Measurements from ENCODE around the gene VCP.
A peak's percentile ranks its signal among the peaks of the same experiment; 100 is the strongest.
"Not testable (repeated sequence)": the region's sequence is repeated elsewhere in the genome, so short reads cannot be mapped to it uniquely, and the experiment has no call there.

VCP gene

DNA sequence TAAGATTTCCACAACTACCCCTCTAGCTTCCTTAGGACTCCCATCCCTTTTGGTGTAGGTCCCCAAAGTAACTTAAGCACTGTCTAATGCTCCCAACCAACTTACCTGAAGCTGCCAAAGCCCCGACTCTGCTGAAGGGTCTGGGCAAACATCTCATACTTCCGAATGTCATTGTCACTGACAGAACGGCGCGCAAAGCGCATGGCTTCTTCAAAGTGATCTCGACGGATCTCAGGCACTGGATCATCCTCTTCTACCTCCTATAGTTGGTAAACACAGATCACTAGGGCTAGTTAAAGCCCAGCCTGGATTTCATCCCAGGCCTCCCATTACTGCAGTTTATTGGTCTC is 15.2 kb downstream of the VCP start:
- DNase-seq = no peak

DNA sequence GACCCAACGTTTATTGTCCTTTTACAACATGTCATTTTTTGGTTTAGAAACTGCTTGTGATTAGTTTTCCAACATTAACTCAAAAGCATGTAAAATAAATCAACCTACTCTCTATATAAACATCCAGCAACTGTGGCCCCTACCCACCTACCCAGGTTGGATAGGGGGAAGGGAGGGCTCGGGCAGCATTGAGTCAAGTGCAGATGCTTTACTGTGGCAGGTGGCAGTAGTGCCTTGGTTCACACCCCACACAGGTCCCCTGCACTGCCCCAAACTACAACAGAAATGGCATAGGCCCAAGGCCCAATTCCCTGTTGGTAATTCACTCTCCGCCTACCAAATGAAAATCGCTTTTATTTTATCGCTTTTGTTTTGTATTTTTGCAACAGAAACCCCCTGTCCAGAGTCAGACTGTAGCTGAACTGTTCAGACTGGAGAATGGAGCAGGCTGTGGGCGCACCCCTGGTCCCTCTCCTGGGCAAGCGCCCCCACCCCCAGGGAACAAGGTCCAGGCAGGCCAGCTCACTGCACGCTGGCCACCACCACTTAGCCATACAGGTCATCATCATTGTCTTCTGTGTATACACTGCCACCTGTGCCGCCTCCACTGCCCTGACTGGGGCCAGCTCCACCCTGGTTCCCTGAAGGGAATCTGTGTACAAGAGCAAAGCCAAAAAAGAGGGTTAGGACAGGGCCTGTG is 15.7 kb downstream of the VCP start:
- DNase-seq = no peak

DNA sequence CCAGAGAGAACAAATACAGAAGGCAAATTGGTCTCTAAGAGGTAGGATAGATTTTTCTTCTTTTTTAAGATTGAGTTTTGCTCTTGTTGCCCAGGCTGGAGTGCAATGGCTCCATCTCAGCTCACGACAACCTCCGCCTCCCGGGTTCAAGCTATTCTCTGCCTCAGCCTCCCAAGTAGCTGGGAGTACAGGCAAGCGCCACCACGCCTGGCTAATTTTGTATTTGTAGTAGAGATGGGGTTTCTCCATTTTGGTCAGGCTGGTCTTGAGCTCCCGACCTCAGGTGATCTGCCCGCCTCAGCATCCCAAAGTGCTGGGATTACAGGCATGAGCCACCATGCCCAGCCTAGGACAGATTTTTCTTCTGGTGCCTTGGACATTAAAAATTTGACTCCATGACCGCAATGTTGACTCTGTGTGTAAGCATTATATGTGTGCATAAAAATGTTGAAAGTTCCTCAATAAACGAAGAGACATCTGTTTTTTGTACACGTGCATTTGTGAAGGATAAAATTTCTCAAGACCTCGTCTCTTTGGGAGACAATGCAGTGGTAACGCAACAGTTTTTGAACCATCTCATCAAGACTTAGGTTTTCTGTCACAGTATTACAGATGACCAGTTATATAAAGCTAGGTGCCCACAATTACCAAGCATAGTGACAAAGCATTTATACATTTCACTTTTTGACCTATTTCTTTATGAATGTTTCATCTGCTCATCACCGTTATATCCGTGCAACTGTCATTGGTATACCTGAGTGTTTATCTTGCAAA is 17.4 kb downstream of the VCP start:
- no peak for DNase-seq

DNA sequence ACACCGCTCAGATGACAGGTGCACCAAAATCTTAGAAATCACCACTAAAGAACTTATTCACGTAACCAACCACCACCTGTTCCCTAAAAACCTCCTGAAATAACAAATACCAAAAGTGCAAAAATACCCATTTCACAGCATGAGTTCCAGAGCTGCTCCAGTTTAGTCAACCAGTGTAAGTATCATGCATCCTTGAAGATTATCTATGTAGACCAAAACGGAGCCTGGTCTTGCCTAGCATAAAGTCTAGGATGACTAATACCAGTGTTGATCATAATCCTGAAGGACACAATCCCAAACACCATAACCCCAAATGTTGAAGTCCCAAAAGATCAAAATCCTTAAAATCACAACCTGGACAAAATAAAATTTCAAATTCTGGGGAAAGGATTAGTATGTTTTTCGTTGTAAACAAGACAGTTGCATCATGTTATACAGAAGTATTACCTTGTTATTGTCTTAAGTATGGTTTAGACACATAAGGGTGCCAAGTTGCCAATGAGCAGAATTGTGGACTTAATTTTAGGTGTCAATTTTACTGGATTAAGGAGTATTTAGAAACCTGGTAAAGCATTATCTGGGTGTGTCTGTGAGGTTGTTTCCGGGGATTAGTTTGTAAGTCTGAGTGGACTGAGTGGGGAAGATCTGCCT is 18.1 kb downstream of the VCP start:
- no peak for DNase-seq

DNA sequence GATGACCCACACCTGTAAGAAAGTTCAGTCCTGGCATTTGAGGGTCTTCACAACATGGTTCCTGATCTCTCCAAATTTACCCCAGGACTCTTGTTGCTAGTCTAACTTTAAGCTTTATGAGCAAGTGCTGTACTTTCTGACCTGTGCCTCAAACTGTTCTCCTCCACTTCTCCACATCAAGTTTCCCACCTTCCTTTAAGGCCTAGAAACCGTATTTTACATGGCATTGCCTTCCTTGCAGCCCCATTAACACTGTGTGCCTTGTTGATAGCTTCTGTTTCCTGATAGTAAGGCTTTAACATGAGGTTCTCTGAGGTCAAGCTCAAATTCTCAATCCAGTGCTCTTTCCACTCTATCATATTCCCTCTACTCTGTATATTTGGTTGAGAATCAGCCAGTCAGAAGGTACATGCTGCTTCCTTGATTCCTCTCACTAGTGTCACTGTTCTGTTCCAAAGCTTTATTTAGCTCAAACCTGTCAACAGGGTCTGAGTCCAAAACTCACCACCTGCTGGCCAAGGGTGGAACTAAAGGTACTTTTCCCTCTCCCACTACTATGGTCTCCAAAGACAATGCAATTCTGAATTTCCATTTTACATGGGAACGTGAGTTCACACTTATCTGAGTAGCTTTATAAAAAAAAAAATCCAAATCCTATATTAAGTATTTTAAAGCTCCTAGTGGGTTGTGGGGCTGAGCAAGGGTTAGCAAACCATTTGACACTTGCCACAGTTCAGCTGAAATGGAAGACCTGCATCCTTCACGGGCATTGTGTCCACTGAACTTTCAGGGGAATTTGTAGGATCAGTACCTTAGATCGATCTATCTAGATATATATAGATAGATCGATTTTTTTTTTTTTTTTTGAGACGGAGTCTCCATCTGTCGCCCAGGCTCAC is 21.1 kb downstream of the VCP start:
- peak; percentile 2 for DNase-seq

DNA sequence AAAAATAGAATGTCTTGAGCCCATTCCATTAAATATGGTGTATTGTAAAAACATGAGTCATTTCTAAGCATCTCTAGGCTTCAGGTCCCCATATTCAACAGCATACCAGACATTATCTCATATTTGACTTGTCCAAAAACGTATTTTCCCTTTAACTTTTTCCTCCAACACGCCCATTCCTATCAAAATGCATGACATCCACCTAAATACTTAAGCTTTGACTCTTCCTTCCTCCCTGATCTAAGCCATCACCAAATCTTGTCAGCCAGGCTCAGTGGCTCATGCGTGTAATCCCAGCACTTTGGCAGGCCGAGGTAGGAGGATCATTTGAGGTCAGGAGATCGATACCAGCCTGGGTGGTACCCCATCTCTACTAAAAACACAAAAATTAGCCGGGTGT is 23.9 kb downstream of the VCP start:
- no peak for DNase-seq

DNA sequence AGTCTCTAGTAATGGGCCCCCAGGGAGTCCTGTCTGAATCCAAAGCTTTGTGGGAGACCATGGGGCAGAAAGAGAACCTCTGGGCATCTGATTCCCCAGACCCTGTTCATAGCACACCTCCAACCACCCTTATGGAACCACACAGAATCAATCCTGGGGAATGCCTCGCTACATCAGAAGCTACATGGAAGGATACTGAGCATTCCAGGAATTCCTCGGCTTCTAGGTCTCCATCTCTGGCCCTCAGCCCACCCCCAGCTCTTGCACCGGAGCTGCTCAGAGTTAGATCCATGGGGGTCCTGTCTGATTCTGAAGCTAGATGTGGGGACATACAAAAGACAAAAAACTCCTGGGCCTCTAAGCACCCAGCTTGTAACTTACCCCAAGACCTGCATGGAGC is 28.4 kb downstream of the VCP start:
- no peak for DNase-seq

DNA sequence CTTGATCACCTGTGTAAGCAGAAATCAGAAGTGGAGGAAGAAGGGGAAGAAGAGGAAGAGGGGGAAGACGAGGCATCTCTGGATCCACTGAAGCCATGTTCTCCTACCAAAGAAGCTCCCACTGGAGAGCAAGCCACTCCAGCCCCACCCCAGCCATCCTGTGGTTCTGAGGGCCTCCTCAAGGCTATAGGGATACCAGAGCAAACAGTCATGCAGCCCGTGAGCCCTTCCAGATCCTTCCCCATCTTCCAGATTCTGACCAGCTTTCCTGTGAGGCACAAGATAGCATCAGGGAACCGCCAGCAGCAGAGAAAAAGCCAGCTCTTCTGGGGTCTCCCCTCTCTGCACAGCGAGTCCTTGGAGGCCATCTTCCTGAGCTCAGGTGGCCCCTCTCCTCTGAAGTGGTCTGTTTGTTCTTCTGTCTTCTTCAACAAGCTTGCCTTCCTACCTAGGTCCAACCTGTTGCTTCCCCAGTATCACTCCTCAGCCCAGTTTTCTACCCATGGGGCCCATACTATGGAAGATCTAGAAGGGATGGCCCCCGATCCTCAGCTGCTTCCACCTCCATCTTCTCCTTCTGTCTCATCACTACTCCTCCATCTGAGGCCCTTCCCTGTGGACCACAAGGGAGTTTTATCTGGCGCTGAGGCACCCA is 29.4 kb downstream of the VCP start:
- DNase-seq = no peak

DNA sequence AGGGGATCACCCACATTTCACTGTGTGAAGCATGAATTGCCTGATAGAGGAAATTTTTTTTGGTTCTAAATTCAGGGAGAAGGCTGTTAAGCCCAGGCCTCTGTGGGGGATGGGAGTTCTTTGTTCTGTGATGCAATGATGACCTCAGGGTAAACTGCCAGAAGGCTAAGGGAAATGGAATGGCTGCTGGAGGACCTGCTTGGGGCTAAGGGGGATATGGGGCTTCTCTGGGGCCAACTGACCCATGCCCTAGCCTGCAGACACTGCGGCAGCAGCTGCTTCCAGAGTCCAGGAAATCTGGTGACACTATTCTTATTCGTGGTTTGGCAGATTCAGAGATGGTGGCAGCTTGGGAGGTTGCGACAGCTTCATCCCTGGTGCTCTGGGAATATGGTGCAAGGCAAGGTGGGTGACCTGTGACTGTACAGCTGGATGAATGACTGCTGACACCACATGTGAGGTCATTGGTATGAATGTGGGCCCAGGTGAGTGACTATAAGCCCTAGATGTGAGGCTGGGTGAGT is 30.3 kb downstream of the VCP start:
- no peak for DNase-seq

DNA sequence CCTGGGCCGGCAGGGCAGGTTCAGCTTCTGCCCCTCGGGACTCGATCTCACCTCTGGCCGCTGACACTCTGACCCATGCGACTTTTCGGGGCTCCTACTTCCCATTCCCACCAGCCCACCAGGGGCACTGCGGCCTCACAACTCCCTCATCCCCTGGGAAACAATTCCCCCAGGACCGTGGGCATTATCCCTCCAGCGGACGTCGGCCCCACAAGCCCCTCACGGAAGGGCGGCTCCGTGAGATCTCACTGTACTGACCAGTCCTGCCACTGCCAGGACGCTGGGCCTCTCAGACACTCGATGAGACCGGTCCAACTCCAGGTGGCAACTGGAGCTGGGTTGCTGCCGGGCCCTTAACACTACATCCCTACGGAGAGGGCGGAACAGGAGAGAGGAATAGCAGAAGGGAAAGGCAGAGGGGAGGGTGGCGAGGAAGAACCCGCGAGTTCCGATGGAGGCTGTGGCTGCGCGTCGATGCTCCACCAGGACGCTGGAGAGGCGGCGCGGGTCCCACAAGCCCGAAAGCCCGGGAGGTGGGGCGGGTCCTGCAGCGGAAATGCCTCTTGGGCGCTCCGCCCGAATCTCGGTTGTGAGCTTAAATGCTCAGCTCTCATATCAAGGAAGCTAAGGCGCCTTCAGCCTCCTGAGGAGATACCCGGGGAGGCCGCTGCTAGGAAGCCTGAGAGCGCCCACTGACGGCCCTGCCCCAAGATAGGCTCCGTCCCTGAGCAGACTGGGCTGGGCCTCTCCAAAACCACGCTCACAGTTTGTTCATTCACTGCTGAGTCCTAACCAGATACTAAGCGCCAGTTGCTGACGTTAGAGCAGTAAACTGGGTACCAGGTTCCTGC is 36.3 kb downstream of the VCP start:
- no peak for DNase-seq

DNA sequence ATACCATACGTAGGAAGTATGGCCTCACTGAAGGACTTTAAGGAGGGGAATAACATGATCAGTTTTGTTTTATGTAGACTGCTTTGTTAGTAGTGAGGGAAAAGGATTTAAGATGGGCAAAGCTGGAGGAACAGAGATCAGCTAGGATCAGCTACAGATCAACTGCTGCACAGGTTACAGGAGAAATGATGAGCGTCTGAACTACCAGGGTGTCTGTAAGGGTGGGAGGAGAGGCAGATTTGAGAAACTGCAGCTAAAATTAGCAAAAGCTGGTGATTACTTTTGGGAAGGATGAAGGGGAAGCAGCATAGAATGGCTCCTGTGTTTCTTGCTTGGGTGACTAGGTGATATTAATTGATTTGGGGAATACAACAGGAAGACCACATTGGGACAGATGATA is 39.3 kb downstream of the VCP start:
- DNase-seq = no peak

DNA sequence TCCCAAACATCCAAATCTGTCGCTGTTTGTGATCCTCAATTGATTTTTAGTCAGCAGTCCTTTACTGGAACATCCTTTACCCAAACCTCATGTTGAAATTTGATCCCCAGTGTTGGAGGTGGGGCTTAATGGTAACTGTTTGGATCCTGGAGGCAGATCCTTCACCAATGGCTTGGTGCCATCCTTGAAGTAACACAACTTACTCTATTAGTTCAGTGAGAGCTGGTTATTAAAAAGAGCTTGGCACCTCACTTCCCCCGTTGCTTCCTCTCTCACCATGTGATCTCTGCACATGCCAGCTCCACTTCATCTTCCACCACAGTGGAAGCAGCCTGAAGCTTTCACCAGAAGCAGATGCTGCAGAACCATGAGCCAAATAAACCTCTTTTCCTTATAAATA is 42.6 kb downstream of the VCP start:
- DNase-seq = no peak

DNA sequence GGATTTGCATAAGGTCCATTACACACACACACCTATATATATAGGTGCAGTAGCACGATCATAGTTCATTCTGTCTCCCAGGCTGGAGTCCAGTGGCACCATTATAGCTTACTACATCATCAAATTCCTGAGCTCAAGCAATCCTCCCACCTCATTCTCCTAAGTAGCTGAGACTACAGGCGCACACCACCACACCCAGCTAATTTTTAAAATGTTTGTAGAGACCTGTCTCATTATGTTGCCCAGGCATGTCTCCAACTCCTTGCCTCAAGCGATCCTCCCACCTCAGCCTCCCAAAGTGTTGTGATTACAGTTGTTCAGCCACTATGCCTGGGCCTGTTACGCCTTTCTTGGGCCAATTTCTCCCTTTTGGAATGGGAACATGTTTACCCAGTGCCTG is 43.2 kb downstream of the VCP start:
- DNase-seq = no peak

DNA sequence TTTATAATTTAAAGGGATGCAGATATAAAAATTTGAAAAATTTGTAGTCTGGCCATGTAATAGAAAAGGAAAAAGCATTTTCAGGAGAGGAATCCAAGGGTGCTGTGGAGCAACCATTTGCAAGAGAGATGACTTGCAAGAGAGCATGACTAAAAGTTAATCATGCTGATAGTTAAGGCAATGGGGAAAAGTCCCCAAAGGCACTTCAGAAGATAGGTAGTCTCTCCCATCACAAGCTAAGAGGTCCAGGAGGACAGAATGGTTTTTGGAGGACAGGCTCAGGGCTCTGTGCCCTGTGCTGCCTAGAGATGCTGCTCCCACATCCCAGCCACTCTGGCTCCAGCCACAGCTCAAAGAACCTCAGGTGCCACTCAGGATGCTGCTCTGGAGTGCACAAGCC is 44.1 kb downstream of the VCP start:
- DNase-seq = no peak

DNA sequence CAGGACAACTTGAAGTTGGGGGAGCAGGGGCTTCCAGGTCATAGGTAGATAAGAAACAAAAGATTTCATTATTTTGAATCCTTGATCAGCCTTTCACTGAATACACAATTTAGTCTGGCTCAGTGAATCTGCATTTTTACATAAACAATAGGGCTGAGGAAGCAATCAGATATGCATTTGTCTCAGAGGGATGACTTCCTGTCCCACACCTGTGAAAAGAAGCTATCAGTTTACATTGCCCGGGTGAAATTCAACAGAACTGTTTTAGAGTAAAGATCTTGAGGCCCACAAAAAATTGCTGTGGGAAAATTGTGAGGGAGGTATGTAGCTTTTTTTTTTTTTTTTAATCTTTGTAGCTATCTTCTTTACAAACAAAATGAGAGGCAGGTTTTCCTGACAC is 44.6 kb downstream of the VCP start:
- DNase-seq = no peak

DNA sequence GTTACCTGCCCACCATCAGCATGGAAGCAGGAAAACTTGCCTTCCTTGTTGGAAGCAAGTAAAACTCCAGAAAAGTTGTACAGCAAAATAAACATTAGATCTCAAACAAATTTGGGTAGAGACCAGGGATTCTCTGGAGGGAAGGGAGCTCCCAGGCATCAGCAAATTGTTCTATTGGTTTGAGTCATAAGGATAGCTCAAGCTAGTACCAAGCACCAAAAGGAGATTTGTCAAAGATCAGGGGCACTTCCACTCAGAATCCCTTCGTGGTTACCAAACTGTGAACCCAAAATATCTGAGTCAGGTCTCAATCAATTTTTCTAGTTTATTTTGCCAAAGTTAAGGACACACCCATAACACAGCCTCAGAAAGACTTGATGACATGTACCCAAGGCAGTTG is 45.1 kb downstream of the VCP start:
- DNase-seq = no peak

DNA sequence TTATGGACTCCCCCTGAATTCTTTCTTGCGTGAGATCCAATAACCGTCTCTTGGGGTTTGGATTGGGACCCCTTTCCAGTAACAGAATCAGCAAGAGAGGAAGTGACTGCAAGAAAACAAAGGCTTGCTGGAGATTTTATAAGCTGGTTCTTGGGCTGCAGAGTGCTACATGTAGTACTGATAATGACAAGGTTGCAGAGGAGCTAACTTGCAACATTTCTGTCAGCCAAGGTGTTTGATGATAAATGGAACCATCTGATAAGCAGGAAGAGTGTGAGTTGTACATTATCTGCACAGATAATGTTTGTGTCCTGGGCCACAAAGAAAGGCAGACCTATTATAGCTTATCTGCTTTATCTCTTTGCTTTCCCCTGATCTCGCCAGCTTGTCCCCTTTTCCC is 45.8 kb downstream of the VCP start:
- no peak for DNase-seq

DNA sequence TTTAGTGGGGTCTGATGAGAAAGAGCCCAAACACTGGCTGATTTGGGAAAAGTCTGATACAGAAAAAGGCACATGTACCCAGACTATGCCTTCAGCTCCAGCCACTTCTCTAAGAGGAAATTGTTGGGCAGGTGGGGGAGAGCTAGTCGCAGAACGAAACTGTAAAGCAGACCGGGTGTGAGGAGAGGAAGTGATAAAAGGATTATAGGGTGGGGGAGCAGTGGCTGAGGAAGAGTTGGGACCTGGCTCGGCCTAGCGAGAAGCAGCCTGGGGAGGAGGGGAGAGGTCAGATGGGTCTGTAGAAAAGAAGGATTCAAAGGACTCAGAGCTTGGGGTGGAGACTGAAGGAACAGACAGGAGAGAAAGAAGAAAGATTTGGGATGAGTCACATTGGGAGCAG is 49.0 kb downstream of the VCP start:
- not testable (repeated sequence) for DNase-seq

DNA sequence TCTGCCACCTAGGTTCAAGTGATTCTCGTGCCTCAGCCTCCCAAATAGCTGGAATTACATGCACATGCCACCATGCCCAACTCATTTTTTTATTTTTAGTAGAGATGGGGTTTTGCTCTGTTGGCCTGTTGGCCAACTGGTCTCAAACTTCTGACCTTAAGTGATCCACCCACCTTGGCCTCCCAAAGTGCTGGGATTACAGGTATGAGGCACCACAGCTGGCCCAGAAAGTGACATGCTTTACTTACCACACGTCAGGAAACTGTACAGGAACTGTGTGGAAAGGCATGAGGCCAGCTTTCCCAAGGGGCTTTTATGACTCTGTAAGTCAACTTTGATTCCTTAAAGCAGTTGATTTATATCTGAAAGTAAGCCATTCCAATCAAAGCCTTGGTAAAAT is 57.9 kb downstream of the VCP start:
- DNase-seq = no peak

DNA sequence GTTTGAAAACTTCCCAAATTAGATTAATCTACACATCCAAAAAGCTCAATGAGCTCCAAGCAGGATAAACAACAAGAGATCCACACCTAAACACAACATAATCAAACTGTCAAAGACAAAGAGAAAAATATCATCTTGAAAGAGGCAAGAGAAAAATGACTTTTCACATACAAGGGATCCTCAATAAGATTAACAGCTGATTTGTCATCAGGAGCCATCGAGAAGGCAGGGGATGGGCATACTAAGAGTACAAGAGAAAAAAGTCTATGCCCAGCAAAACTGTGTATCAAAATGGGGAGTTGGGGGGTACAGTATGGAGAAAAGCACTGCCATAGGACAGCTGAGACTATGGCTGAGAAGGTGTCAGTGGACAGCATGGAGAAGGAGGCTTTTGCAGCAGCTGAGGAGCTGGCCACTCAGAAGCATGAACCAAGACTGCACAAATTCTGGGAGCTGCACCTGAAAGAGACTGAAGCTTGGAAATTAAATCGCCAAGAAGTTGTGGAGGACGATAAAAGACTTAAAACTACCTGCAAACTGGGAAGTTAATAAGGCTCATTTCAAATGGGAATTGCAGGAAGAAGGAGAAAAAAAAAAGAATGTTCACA is 62.0 kb downstream of the VCP start:
- DNase-seq = no peak

Measured in DMS153 (cell line).